ENCODE measurements around the gene LRCH3. TPM values are rescaled to one million over a fixed set of nuclear protein-coding genes. Genes with fewer than 3 reads are reported as not detected.

LRCH3 gene
- total RNA-seq, 1 experiment from 2014 or later: 23.8 TPM

- peak; percentile 35 for DNase-seq (ENCODE audit: low spot score)
These were observed 1.0 kb downstream of the LRCH3 start for GRCh38 chr3:197791892-197792647.

- DNase-seq (ENCODE audit: low spot score): peak; percentile 22
These were observed 2.2 kb downstream of the LRCH3 start for GRCh38 chr3:197793247-197793646.

- DNase-seq (ENCODE audit: low spot score): no peak
These were observed 3.1 kb downstream of the LRCH3 start for GRCh38 chr3:197794115-197794514.

GRCh38 chr3:197795200-197795599, 4.1 kb downstream of the LRCH3 start:
- DNase-seq (ENCODE audit: low spot score): no peak

GRCh38 chr3:197796087-197796486, 5.0 kb downstream of the LRCH3 start:
- DNase-seq (ENCODE audit: low spot score): no peak

- DNase-seq (ENCODE audit: low spot score): no peak
These were observed 7.8 kb downstream of the LRCH3 start for GRCh38 chr3:197798863-197799262.

- no peak for DNase-seq (ENCODE audit: low spot score)
These were observed 9.3 kb downstream of the LRCH3 start for GRCh38 chr3:197800379-197800778.

- DNase-seq (ENCODE audit: low spot score): peak; percentile 11
These were observed 11.1 kb downstream of the LRCH3 start for GRCh38 chr3:197801891-197802778.

- no peak for DNase-seq (ENCODE audit: low spot score)
These were observed 11.9 kb downstream of the LRCH3 start for GRCh38 chr3:197802779-197803459.

- DNase-seq (ENCODE audit: low spot score): no peak
These were observed 13.5 kb downstream of the LRCH3 start for GRCh38 chr3:197804511-197804910.

GRCh38 chr3:197807969-197808587, 17.0 kb downstream of the LRCH3 start:
- DNase-seq (ENCODE audit: low spot score): no peak

GRCh38 chr3:197809356-197810020, 18.4 kb downstream of the LRCH3 start:
- DNase-seq (ENCODE audit: low spot score): peak; percentile 12

- DNase-seq (ENCODE audit: low spot score): no peak
These were observed 19.8 kb downstream of the LRCH3 start for GRCh38 chr3:197810901-197811300.

- DNase-seq (ENCODE audit: low spot score): no peak
These were observed 20.3 kb downstream of the LRCH3 start for GRCh38 chr3:197811343-197811742.

GRCh38 chr3:197814372-197814771, 23.3 kb downstream of the LRCH3 start:
- no peak for DNase-seq (ENCODE audit: low spot score)

GRCh38 chr3:197820550-197821335, 29.7 kb downstream of the LRCH3 start:
- no peak for DNase-seq (ENCODE audit: low spot score)

- no peak for DNase-seq (ENCODE audit: low spot score)
These were observed 38.5 kb downstream of the LRCH3 start for GRCh38 chr3:197829397-197830045.

- DNase-seq (ENCODE audit: low spot score): no peak
These were observed 39.4 kb downstream of the LRCH3 start for GRCh38 chr3:197830308-197830966.

GRCh38 chr3:197830967-197831313, 39.9 kb downstream of the LRCH3 start:
- DNase-seq (ENCODE audit: low spot score): no peak

Data from A172 (cell line).